Measurements from ENCODE around the gene PPFIA1. TPM values are rescaled to one million over a fixed set of nuclear protein-coding genes. Genes with fewer than 3 reads are reported as not detected.

PPFIA1 gene
- total RNA-seq (2021) (81.1 and 86.8 TPM in 2 replicates), Bru-seq, nascent RNA (percentile 90 among the genes with signal in this experiment), BruChase-seq, experiment 1, labeled RNA remaining after a 2-hour chase (percentile 94 among the genes with signal in this experiment), BruChase-seq, experiment 2, labeled RNA remaining after a 6-hour chase (percentile 90 among the genes with signal in this experiment)
- long read RNA-seq, full-length matches to known transcripts, result 17 of 57 reads
- long read RNA-seq, partial matches to known transcripts, result 17 of 57 reads
- long read RNA-seq, other reads (novel, unspliced or antisense), result 23 of 57 reads

DNA sequence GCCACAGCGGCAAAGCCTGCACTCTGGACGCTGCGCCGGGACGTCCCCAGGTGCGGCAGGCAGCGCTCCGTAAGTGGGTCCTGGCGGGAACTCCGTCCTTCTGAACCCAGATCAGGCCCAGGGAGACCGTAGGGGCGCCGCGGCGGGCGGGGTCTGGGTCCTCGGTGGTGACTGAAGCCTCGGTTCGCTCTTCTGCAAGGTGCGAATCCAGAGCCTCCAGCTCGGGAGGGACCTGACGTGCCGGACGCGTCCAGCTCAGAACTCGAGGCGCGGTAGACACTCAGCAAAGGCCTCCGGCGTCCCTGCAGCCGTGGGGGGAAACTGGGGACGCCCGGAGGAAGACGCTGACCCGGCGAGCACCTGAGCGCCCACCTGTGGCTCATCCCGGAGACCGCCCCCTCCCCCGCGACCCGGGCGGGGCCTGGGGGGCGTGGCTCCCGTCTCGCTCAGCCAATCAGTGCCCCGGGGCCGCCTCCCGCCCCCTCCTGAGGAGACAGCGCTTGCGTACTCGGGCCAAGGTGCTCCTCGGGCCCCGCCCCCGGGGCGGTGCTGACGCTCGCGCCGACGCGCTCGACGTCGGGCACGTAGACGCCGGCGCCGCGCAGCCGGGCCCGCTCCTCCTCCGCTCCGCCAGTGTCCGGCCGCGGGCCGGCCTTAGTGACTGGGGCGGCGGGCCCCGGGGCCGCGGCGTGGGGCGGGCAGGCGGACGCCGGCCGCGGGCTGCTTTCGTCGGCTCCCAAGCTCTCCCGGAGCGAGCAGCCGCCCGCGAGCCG, at the start of gene PPFIA1:
TSS of gene PPFIA1 (plus strand) at position 587 of the 773 bp plus-strand sequence. CDS start 1,483 bp downstream, outside the sequence.
- intact Hi-C loops (cut with micrococcal nuclease; ENCODE audit: unreplicated experiment), result loop anchor here (1.0 to 2.0 kb wide), 3 partner anchors 37 to 67 kb away; partner anchors contain the start of gene FADD

DNA sequence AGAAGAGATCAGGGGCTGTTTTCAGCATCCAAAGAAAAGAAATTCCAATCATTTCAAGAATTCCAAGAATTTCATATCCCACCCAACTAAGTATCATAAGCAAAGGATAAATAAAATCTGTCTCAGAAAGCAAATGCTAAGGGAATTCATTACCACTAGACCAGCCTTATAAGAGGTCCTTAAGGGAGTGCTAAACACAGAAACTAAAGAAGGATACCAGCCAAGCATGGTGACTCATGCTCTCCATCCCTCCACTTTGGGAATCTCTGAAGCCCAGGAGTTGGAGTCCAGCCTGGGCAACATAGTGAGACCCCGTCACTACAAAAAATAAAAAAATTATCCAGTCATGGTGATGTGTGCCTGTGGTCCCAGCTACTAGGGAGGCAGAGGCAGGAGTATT, 49.6 kb upstream of the PPFIA1 start:
- no peak overlapping the region for H3K27ac ChIP-seq
- intact Hi-C loops (cut with micrococcal nuclease; ENCODE audit: unreplicated experiment), result no loop called here
- CTCF ChIA-PET, result interaction anchor here (0.6 kb wide), 1 partner anchor 319 kb away, joined by 5 read pairs; no protein-coding TSS in a partner anchor
- H3K9me2 ChIP-seq (ENCODE audit: insufficient read depth), result no peaks in the 10 kb centered on the region
- no peaks in the 10 kb centered on the region for H3K36me3 ChIP-seq (ENCODE audit: low read depth)
- H3K9me3 ChIP-seq (ENCODE audit: insufficient read depth, low read depth), result no peaks in the 10 kb centered on the region
- POLR2A ChIA-PET (ENCODE audit: unreplicated experiment), result no interaction called here
- DNase-seq, result no peak
- peaks cover 17% of the 10 kb centered on the region for H3K4me1 ChIP-seq (replicated peaks; ENCODE audit: insufficient read depth)
- no TSS peak for BruUV-seq (replicated peaks)
- no peaks in the 10 kb centered on the region for H3K79me2 ChIP-seq (ENCODE audit: low read depth)
- peak overlapping the region; percentile 4; the same call in 1 of the 2 replicates for H3K4me2 ChIP-seq
- no peaks in the 10 kb centered on the region for H3K27me3 ChIP-seq (ENCODE audit: insufficient read depth, low read depth)
- H3F3A ChIP-seq (ENCODE audit: insufficient read depth, low read depth), result peaks cover 13% of the 10 kb centered on the region; the same call in 1 of the 2 replicates
- H2AFZ ChIP-seq, result no peak overlapping the region
- no peak overlapping the region for H3K4me3 ChIP-seq
- TF ChIP-seq, protein P1, sequence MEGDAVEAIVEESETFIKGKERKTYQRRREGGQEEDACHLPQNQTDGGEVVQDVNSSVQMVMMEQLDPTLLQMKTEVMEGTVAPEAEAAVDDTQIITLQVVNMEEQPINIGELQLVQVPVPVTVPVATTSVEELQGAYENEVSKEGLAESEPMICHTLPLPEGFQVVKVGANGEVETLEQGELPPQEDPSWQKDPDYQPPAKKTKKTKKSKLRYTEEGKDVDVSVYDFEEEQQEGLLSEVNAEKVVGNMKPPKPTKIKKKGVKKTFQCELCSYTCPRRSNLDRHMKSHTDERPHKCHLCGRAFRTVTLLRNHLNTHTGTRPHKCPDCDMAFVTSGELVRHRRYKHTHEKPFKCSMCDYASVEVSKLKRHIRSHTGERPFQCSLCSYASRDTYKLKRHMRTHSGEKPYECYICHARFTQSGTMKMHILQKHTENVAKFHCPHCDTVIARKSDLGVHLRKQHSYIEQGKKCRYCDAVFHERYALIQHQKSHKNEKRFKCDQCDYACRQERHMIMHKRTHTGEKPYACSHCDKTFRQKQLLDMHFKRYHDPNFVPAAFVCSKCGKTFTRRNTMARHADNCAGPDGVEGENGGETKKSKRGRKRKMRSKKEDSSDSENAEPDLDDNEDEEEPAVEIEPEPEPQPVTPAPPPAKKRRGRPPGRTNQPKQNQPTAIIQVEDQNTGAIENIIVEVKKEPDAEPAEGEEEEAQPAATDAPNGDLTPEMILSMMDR (conservative IDR thresholded peaks at IDR 0.05), result no peak
- TF ChIP-seq EZH2 (IDR thresholded peaks at IDR 0.05; ENCODE audit: low read depth), result no peak
- H4K20me1 ChIP-seq (ENCODE audit: insufficient read depth), result no peaks in the 10 kb centered on the region

More for the DNA sequence above, at the start of gene PPFIA1:
- Histone ChIP-seq H2AFZ (peak within 1 kb of the TSS; percentile 92), H3K36me3 (ENCODE audit: low read depth) (peaks cover 36% of the 10 kb centered on the region), H3K79me2 (ENCODE audit: low read depth) (peaks cover 60% of the 10 kb centered on the region), H3K4me1 (replicated peaks; ENCODE audit: insufficient read depth) (peaks cover 25% of the 10 kb centered on the region), H3K4me2 (peak within 1 kb of the TSS; percentile 88), H3K9me2 (ENCODE audit: insufficient read depth) (no peaks in the 10 kb centered on the region), H3K4me3 (peak within 1 kb of the TSS; percentile 85), H3F3A (ENCODE audit: insufficient read depth, low read depth) (peaks cover 21% of the 10 kb centered on the region), H3K9me3 (ENCODE audit: insufficient read depth, low read depth) (no peaks in the 10 kb centered on the region), H3K27ac (peak within 1 kb of the TSS; percentile 31), H4K20me1 (ENCODE audit: insufficient read depth) (peaks cover 18% of the 10 kb centered on the region; the same call in 1 of the 2 replicates), H3K27me3 (ENCODE audit: insufficient read depth, low read depth) (no peaks in the 10 kb centered on the region)
- peak; percentile 90 to 99 for DNase-seq
- TF ChIP-seq EZH2 (IDR thresholded peaks at IDR 0.05; ENCODE audit: low read depth), result no peak
- TF ChIP-seq, protein P1 (conservative IDR thresholded peaks at IDR 0.05), result no peak
- BruUV-seq (replicated peaks), result no TSS peak
- CTCF ChIA-PET, result interaction anchor here (0.5 kb wide), 1 partner anchor 66 kb away, joined by 3 read pairs; no protein-coding TSS in a partner anchor
- POLR2A ChIA-PET (ENCODE audit: unreplicated experiment), result interaction anchor here (0.5 to 0.8 kb wide), 2 partner anchors 27 to 60 kb away, joined by 3 to 5 read pairs; no protein-coding TSS in a partner anchor

DNA sequence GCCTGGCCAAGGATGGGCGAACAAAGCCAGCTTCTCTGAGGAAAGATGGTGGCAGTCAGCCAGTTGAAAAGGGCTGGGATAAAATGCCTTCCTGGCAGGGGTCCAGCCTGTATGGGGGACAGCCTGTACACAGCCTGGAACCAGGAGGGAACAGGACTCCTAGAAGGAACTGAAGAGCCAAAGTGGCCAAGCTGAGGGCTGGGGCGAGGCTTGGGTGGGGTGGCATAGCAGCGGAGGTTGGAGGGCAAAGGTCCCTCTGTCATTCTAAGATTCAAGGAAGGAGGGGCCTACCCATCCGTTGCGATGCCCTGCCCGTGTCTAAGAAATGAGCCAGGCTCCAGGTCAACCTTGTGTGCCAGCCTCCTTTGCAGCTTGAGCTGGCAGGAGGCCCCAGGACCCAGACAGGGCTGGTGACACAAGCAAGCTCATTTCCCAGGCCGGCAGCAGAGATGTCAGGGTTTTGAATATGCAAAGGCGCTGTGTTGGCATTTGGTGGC, 44.8 kb upstream of the PPFIA1 start:
- Histone ChIP-seq H3K27ac (no peak overlapping the region), H3K4me2 (peak overlapping the region; percentile 33; the same call in 1 of the 2 replicates), H2AFZ (no peak overlapping the region), H3K4me3 (no peak overlapping the region), H3K79me2 (ENCODE audit: low read depth) (no peaks in the 10 kb centered on the region), H3K4me1 (replicated peaks; ENCODE audit: insufficient read depth) (peaks cover 14% of the 10 kb centered on the region), H3F3A (ENCODE audit: insufficient read depth, low read depth) (peaks cover 9% of the 10 kb centered on the region; the same call in 1 of the 2 replicates), H4K20me1 (ENCODE audit: insufficient read depth) (no peaks in the 10 kb centered on the region), H3K27me3 (ENCODE audit: insufficient read depth, low read depth) (no peaks in the 10 kb centered on the region), H3K9me2 (ENCODE audit: insufficient read depth) (no peaks in the 10 kb centered on the region), H3K9me3 (ENCODE audit: insufficient read depth, low read depth) (no peaks in the 10 kb centered on the region), H3K36me3 (ENCODE audit: low read depth) (no peaks in the 10 kb centered on the region)
- BruUV-seq (replicated peaks), result no TSS peak
- CTCF ChIA-PET, result no interaction called here
- peak; percentile 31 to 61 for DNase-seq
- POLR2A ChIA-PET (ENCODE audit: unreplicated experiment), result no interaction called here
- TF ChIP-seq, protein P1 (conservative IDR thresholded peaks at IDR 0.05), result no peak
- intact Hi-C loops (cut with micrococcal nuclease; ENCODE audit: unreplicated experiment), result no loop called here
